ENCODE data around the gene GBA2.

- TF ChIP-seq POLR2A (IDR thresholded peaks at IDR 0.05; ENCODE audit: low read depth, low read length): no peak
- no peak for TF ChIP-seq POLR2AphosphoS5 (IDR thresholded peaks at IDR 0.05; ENCODE audit: low read depth, low read length)
- no peak for TF ChIP-seq SPI1 (IDR thresholded peaks at IDR 0.05; ENCODE audit: low read depth, low read length)
- no peak for TF ChIP-seq TAF1 (IDR thresholded peaks at IDR 0.05; ENCODE audit: low read depth, low read length)
Measured at GRCh38 chr9:35688558-35689541, 60.2 kb downstream of the GBA2 start.
